Measurements from ENCODE around the gene ZNF445.
"Not testable (repeated sequence)": the region's sequence is repeated elsewhere in the genome, so short reads cannot be mapped to it uniquely, and the experiment has no call there.

ZNF445 gene

GRCh38 chr3:44421280-44421679 is 56.2 kb downstream of the ZNF445 start:
- H3K36me3 ChIP-seq (ENCODE audit: control insufficient read depth, insufficient read depth, low read length) = no peaks in the 10 kb centered on the region
- DNase-seq (ENCODE audit: low read depth, low spot score) = no peak
- H3K4me3 ChIP-seq (ENCODE audit: low read length) = no peak overlapping the region
- WGBS (ENCODE audit: insufficient coverage, insufficient read length) = no CpG with 5 or more reads among the region's 6 CpGs
- no peaks in the 10 kb centered on the region for H3K27me3 ChIP-seq (ENCODE audit: control insufficient read depth, insufficient read depth, low read length)
- no peaks in the 10 kb centered on the region for H3K4me1 ChIP-seq (ENCODE audit: control insufficient read depth, insufficient read depth, low read length)
- no peak overlapping the region for H3K27ac ChIP-seq (ENCODE audit: low read length)
- H3K9me3 ChIP-seq (ENCODE audit: control insufficient read depth, insufficient read depth, low read length) = no peaks in the 10 kb centered on the region

GRCh38 chr3:44420676-44421075 is 56.8 kb downstream of the ZNF445 start:
- Histone ChIP-seq H3K9me3 (ENCODE audit: control insufficient read depth, insufficient read depth, low read length) (no peaks in the 10 kb centered on the region), H3K4me1 (ENCODE audit: control insufficient read depth, insufficient read depth, low read length) (no peaks in the 10 kb centered on the region), H3K36me3 (ENCODE audit: control insufficient read depth, insufficient read depth, low read length) (no peaks in the 10 kb centered on the region), H3K27ac (ENCODE audit: low read length) (no peak overlapping the region), H3K27me3 (ENCODE audit: control insufficient read depth, insufficient read depth, low read length) (no peaks in the 10 kb centered on the region), H3K4me3 (ENCODE audit: low read length) (no peak overlapping the region)
- no CpG with 5 or more reads among the region's 1 CpG for WGBS (ENCODE audit: insufficient coverage, insufficient read length)
- DNase-seq (ENCODE audit: low read depth, low spot score) = no peak

- H3K36me3 ChIP-seq (ENCODE audit: control insufficient read depth, insufficient read depth, low read length) = no peaks in the 10 kb centered on the region
- WGBS (ENCODE audit: insufficient coverage, insufficient read length) = no CpG with 5 or more reads among the region's 14 CpGs
- no peaks in the 10 kb centered on the region for H3K4me1 ChIP-seq (ENCODE audit: control insufficient read depth, insufficient read depth, low read length)
- no peak overlapping the region for H3K4me3 ChIP-seq (ENCODE audit: low read length)
- H3K27ac ChIP-seq (ENCODE audit: low read length) = no peak overlapping the region
- H3K9me3 ChIP-seq (ENCODE audit: control insufficient read depth, insufficient read depth, low read length) = no peaks in the 10 kb centered on the region
- no peaks in the 10 kb centered on the region for H3K27me3 ChIP-seq (ENCODE audit: control insufficient read depth, insufficient read depth, low read length)
- DNase-seq (ENCODE audit: low read depth, low spot score) = no peak
Observed at GRCh38 chr3:44419923-44420650, 57.4 kb downstream of the ZNF445 start.

- whole genome bisulfite sequencing (ENCODE audit: insufficient coverage, insufficient read length) = no CpG with 5 or more reads among the region's 11 CpGs
- Histone ChIP-seq H3K27me3 (ENCODE audit: control insufficient read depth, insufficient read depth, low read length) (no peaks in the 10 kb centered on the region), H3K36me3 (ENCODE audit: control insufficient read depth, insufficient read depth, low read length) (no peaks in the 10 kb centered on the region), H3K9me3 (ENCODE audit: control insufficient read depth, insufficient read depth, low read length) (no peaks in the 10 kb centered on the region), H3K4me3 (ENCODE audit: low read length) (no peak overlapping the region), H3K4me1 (ENCODE audit: control insufficient read depth, insufficient read depth, low read length) (no peaks in the 10 kb centered on the region; the same call in 1 of the 2 replicates), H3K27ac (ENCODE audit: low read length) (no peak overlapping the region)
- DNase-seq (ENCODE audit: low read depth, low spot score) = no peak
Observed at GRCh38 chr3:44419116-44419922, 58.2 kb downstream of the ZNF445 start.

GRCh38 chr3:44418549-44418948 is 58.9 kb downstream of the ZNF445 start:
- no peaks in the 10 kb centered on the region for H3K36me3 ChIP-seq (ENCODE audit: control insufficient read depth, insufficient read depth, low read length)
- no CpG with 5 or more reads among the region's 2 CpGs for WGBS (ENCODE audit: insufficient coverage, insufficient read length)
- no peak overlapping the region for H3K4me3 ChIP-seq (ENCODE audit: low read length)
- no peaks in the 10 kb centered on the region for H3K9me3 ChIP-seq (ENCODE audit: control insufficient read depth, insufficient read depth, low read length)
- H3K27ac ChIP-seq (ENCODE audit: low read length) = no peak overlapping the region
- H3K27me3 ChIP-seq (ENCODE audit: control insufficient read depth, insufficient read depth, low read length) = no peaks in the 10 kb centered on the region
- DNase-seq (ENCODE audit: low read depth, low spot score) = peak; percentile 58
- no peaks in the 10 kb centered on the region; the same call in 1 of the 2 replicates for H3K4me1 ChIP-seq (ENCODE audit: control insufficient read depth, insufficient read depth, low read length)

- H3K27me3 ChIP-seq (ENCODE audit: control insufficient read depth, insufficient read depth, low read length); H3K9me3 ChIP-seq (ENCODE audit: control insufficient read depth, insufficient read depth, low read length); DNase-seq (ENCODE audit: low read depth, low spot score); H3K36me3 ChIP-seq (ENCODE audit: control insufficient read depth, insufficient read depth, low read length); H3K4me3 ChIP-seq (ENCODE audit: low read length); H3K4me1 ChIP-seq (ENCODE audit: control insufficient read depth, insufficient read depth, low read length); H3K27ac ChIP-seq (ENCODE audit: low read length): not testable (repeated sequence)
- no CpG with 5 or more reads among the region's 4 CpGs for WGBS (ENCODE audit: insufficient coverage, insufficient read length)
Observed at GRCh38 chr3:44418118-44418517, 59.4 kb downstream of the ZNF445 start.

GRCh38 chr3:44416031-44417030 is 61.1 kb downstream of the ZNF445 start:
- no peak overlapping the region for H3K4me3 ChIP-seq (ENCODE audit: low read length)
- H3K9me3 ChIP-seq (ENCODE audit: control insufficient read depth, insufficient read depth, low read length) = no peaks in the 10 kb centered on the region
- DNase-seq (ENCODE audit: low read depth, low spot score) = no peak
- H3K36me3 ChIP-seq (ENCODE audit: control insufficient read depth, insufficient read depth, low read length) = no peaks in the 10 kb centered on the region
- no peaks in the 10 kb centered on the region for H3K27me3 ChIP-seq (ENCODE audit: control insufficient read depth, insufficient read depth, low read length)
- no CpG with 5 or more reads among the region's 11 CpGs for WGBS (ENCODE audit: insufficient coverage, insufficient read length)
- H3K27ac ChIP-seq (ENCODE audit: low read length) = no peak overlapping the region
- H3K4me1 ChIP-seq (ENCODE audit: control insufficient read depth, insufficient read depth, low read length) = no peaks in the 10 kb centered on the region; the same call in 1 of the 2 replicates

GRCh38 chr3:44415421-44415820 is 62.0 kb downstream of the ZNF445 start:
- no peak overlapping the region for H3K27ac ChIP-seq (ENCODE audit: low read length)
- H3K27me3 ChIP-seq (ENCODE audit: control insufficient read depth, insufficient read depth, low read length) = no peaks in the 10 kb centered on the region
- H3K9me3 ChIP-seq (ENCODE audit: control insufficient read depth, insufficient read depth, low read length) = no peaks in the 10 kb centered on the region
- no peak for DNase-seq (ENCODE audit: low read depth, low spot score)
- no peak overlapping the region for H3K4me3 ChIP-seq (ENCODE audit: low read length)
- no peaks in the 10 kb centered on the region; the same call in 1 of the 2 replicates for H3K4me1 ChIP-seq (ENCODE audit: control insufficient read depth, insufficient read depth, low read length)
- no peaks in the 10 kb centered on the region for H3K36me3 ChIP-seq (ENCODE audit: control insufficient read depth, insufficient read depth, low read length)
- no CpG with 5 or more reads among the region's 11 CpGs for WGBS (ENCODE audit: insufficient coverage, insufficient read length)

GRCh38 chr3:44414517-44415090 is 62.9 kb downstream of the ZNF445 start:
- H3K4me1 ChIP-seq (ENCODE audit: control insufficient read depth, insufficient read depth, low read length) = no peaks in the 10 kb centered on the region; the same call in 1 of the 2 replicates
- DNase-seq (ENCODE audit: low read depth, low spot score) = no peak
- WGBS (ENCODE audit: insufficient coverage, insufficient read length) = no CpG with 5 or more reads among the region's 11 CpGs
- no peaks in the 10 kb centered on the region for H3K36me3 ChIP-seq (ENCODE audit: control insufficient read depth, insufficient read depth, low read length)
- no peaks in the 10 kb centered on the region for H3K9me3 ChIP-seq (ENCODE audit: control insufficient read depth, insufficient read depth, low read length)
- H3K4me3 ChIP-seq (ENCODE audit: low read length) = no peak overlapping the region
- no peak overlapping the region for H3K27ac ChIP-seq (ENCODE audit: low read length)
- no peaks in the 10 kb centered on the region for H3K27me3 ChIP-seq (ENCODE audit: control insufficient read depth, insufficient read depth, low read length)

- H3K27me3 ChIP-seq (ENCODE audit: control insufficient read depth, insufficient read depth, low read length) = no peaks in the 10 kb centered on the region
- H3K9me3 ChIP-seq (ENCODE audit: control insufficient read depth, insufficient read depth, low read length) = no peaks in the 10 kb centered on the region
- no peak overlapping the region for H3K4me3 ChIP-seq (ENCODE audit: low read length)
- no peak for DNase-seq (ENCODE audit: low read depth, low spot score)
- H3K27ac ChIP-seq (ENCODE audit: low read length) = no peak overlapping the region
- no peaks in the 10 kb centered on the region for H3K36me3 ChIP-seq (ENCODE audit: control insufficient read depth, insufficient read depth, low read length)
- no peaks in the 10 kb centered on the region; the same call in 1 of the 2 replicates for H3K4me1 ChIP-seq (ENCODE audit: control insufficient read depth, insufficient read depth, low read length)
- no CpG with 5 or more reads among the region's 10 CpGs for WGBS (ENCODE audit: insufficient coverage, insufficient read length)
Observed at GRCh38 chr3:44412365-44412764, 65.1 kb downstream of the ZNF445 start.

Measured in iPS DF 6.9 (cell line).